DND-41 (cell line): Measurements from ENCODE around the gene MIX23.

Source experiments
- ATAC-seq: fragments of 200-7000 bp; cut with Tn5 transposase; 3 replicates; pipeline ENCODE4 v1.9.1; 2021; ENCODE audit warnings: low read depth; ENCODE audit not compliant: insufficient read depth
- DNase-seq: peaks from one replicate; pipeline ENCODE4 v3.0.0-alpha.2; 2020
- H2AFZ ChIP-seq: 2 replicates; pipeline ENCODE4 v1.6.0; 2012; ENCODE audit warnings: low read depth, low read length
- H3K27ac ChIP-seq: 2 replicates; pipeline ENCODE4 v1.5.1; 2012; ENCODE audit warnings: low read length, inconsistent platforms
- H3K27me3 ChIP-seq: fragments of 200-600 bp; sonication (generic); 2 replicates; pipeline ENCODE4 v1.6.0; 2012; ENCODE audit warnings: low read length, mild to moderate bottlenecking, inconsistent platforms; ENCODE audit not compliant: insufficient read depth, poor library complexity
- H3K36me3 ChIP-seq: 2 replicates; pipeline ENCODE4 v1.5.1; 2012; ENCODE audit warnings: low read length, inconsistent platforms; ENCODE audit not compliant: insufficient read depth
- H3K4me1 ChIP-seq: 2 replicates; pipeline ENCODE4 v1.5.1; 2012; ENCODE audit warnings: mild to moderate bottlenecking, low read length; ENCODE audit not compliant: insufficient read depth
- H3K4me2 ChIP-seq: 2 replicates; pipeline ENCODE4 v1.6.0; 2012; ENCODE audit warnings: mild to moderate bottlenecking, moderate library complexity, low read length, inconsistent platforms; ENCODE audit not compliant: insufficient read depth
- H3K4me3 ChIP-seq, 2 experiments: fragments of 200-600 bp in 1 of 2; shearing (Covaris generic) in 1 of 2; 2 replicates each; pipeline ENCODE4 v1.5.1; 2012 to 2016; ENCODE audit warnings: inconsistent platforms in 2 of 2, low read length in 2 of 2, mild to moderate bottlenecking in 2 of 2, low read depth in 1 of 2, moderate library complexity in 1 of 2
- H3K79me2 ChIP-seq: 2 replicates; pipeline ENCODE4 v1.6.0; 2012; ENCODE audit warnings: low read length, inconsistent platforms; ENCODE audit not compliant: insufficient read depth
- H3K9ac ChIP-seq: 2 replicates; pipeline ENCODE4 v1.6.0; 2012; ENCODE audit warnings: low read depth, mild to moderate bottlenecking, inconsistent platforms, low read length, moderate library complexity
- H3K9me3 ChIP-seq: 2 replicates; pipeline ENCODE4 v1.5.1; 2012; ENCODE audit warnings: low read length, moderate library complexity, mild to moderate bottlenecking, inconsistent platforms; ENCODE audit not compliant: insufficient read depth, severe bottlenecking
- H4K20me1 ChIP-seq: 2 replicates; pipeline ENCODE4 v1.6.0; 2012; ENCODE audit warnings: low read length; ENCODE audit not compliant: insufficient read depth
- EZH2 ChIP-seq: IDR thresholded peaks from 3 replicates; pipeline ENCODE4 v1.6.1; 2012; ENCODE audit warnings: borderline replicate concordance, low read depth, mild to moderate bottlenecking, moderate library complexity, low read length, inconsistent platforms; ENCODE audit not compliant: severe bottlenecking
- TF ChIP-seq, protein P1 (sequence below): IDR thresholded peaks from 2 replicates; pipeline ENCODE4 v1.5.1; 2012; ENCODE audit warnings: borderline replicate concordance, low read length, moderate library complexity, mild to moderate bottlenecking; ENCODE audit not compliant: poor library complexity, severe bottlenecking; ENCODE audit errors: extremely low read depth

Gene MIX23

DNA sequence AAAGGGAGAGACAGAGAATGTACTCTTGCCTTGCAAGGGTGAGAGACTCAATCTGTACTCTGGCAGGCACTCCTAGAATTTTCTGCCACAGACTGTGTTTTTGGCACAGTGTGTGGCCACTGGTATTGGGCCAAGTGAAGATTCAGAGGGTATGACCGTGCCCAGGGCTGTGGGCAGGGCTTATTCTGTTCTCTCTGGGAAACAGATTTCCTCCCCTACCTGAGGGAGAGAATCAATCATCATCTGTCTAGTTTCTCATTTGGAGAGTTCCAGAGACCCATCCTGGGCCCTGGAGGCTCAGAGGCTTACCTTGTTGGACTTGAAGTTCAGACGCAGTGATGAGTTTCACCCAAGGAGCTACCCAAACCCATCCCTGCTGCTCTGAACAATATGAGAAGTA is 29.8 kb downstream of the MIX23 start:
- Histone ChIP-seq H4K20me1 (no peaks in the 10 kb centered on the region), H3K9me3 (no peaks in the 10 kb centered on the region), H3K27me3 (no peaks in the 10 kb centered on the region), H3K4me2 (no peak overlapping the region), H3K79me2 (no peaks in the 10 kb centered on the region), H3K36me3 (peaks cover 1% of the 10 kb centered on the region; the same call in 1 of the 2 replicates), H3K27ac (no peak overlapping the region), H2AFZ (no peak overlapping the region), H3K4me3 (no peak overlapping the region), H3K4me1 (no peaks in the 10 kb centered on the region), H3K9ac (no peak overlapping the region)
- ATAC-seq = no peak
- DNase-seq = no peak
- TF ChIP-seq, protein P1, sequence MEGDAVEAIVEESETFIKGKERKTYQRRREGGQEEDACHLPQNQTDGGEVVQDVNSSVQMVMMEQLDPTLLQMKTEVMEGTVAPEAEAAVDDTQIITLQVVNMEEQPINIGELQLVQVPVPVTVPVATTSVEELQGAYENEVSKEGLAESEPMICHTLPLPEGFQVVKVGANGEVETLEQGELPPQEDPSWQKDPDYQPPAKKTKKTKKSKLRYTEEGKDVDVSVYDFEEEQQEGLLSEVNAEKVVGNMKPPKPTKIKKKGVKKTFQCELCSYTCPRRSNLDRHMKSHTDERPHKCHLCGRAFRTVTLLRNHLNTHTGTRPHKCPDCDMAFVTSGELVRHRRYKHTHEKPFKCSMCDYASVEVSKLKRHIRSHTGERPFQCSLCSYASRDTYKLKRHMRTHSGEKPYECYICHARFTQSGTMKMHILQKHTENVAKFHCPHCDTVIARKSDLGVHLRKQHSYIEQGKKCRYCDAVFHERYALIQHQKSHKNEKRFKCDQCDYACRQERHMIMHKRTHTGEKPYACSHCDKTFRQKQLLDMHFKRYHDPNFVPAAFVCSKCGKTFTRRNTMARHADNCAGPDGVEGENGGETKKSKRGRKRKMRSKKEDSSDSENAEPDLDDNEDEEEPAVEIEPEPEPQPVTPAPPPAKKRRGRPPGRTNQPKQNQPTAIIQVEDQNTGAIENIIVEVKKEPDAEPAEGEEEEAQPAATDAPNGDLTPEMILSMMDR = no peak
- TF ChIP-seq EZH2 = no peak

DNA sequence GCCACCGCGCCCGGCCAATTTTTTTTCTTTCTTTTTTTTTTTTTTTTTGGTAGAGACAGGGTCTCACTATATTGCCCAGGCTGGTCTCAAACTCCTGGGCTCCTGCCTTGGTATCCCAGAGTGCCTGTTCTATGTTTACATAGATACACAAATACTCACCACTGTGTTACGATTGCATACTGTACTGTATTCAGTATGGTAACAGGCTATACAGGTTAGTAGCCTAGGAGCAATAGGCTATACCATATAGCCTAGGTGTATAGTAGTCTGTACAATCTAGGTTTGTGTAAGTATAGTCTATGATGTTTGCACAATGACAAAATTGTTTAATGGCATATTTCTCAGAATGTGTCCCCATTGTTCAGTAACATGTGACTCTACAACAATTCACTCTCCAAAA is 31.4 kb downstream of the MIX23 start:
- no peak overlapping the region for H2AFZ ChIP-seq
- no peak for TF ChIP-seq EZH2
- TF ChIP-seq, protein P1 = no peak
- H3K27me3 ChIP-seq = no peaks in the 10 kb centered on the region
- no peak overlapping the region for H3K4me3 ChIP-seq
- no peak for DNase-seq
- no peaks in the 10 kb centered on the region for H3K4me1 ChIP-seq
- H3K4me2 ChIP-seq = no peak overlapping the region
- no peak for ATAC-seq
- no peaks in the 10 kb centered on the region for H3K79me2 ChIP-seq
- no peak overlapping the region for H3K9ac ChIP-seq
- no peaks in the 10 kb centered on the region for H3K9me3 ChIP-seq
- no peaks in the 10 kb centered on the region for H4K20me1 ChIP-seq
- H3K36me3 ChIP-seq = no peaks in the 10 kb centered on the region
- H3K27ac ChIP-seq = no peak overlapping the region

DNA sequence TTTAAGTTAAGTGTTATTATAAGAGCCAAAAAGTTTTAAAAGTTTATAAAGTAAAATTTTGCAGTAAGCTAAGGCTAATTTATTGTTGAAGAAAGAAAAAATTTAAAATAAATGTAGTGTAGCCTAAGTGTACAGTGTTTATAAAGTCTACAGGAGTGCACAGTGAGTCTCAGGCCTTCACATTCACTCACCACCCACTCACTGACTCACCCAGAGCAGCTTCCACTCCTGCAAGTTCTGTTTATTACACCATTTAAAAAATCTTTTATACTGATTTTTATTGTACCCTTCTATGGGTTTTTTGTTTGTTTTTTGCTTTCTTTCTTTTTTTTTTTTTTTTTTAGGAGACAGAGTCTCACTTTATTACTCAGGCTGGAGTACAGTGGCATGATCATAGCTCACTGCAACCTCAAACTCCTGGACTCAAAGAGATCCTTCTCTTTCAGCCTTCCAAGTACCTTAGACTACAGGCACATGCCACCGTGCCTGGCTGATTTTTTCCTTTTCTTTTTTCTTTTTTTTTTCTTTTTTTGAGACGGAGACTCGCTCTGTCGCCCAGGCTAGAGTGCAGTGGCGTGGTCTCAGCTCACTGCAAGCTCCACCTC is 32.1 kb downstream of the MIX23 start:
- TF ChIP-seq, protein P1 = no peak
- TF ChIP-seq EZH2 = no peak
- Histone ChIP-seq H3K36me3 (no peaks in the 10 kb centered on the region), H3K4me2 (no peak overlapping the region), H3K9me3 (no peaks in the 10 kb centered on the region), H3K27me3 (no peaks in the 10 kb centered on the region), H3K27ac (no peak overlapping the region), H3K4me1 (no peaks in the 10 kb centered on the region), H3K4me3 (no peak overlapping the region), H4K20me1 (no peaks in the 10 kb centered on the region), H2AFZ (no peak overlapping the region), H3K79me2 (no peaks in the 10 kb centered on the region), H3K9ac (no peak overlapping the region)
- ATAC-seq = no peak
- DNase-seq = no peak

DNA sequence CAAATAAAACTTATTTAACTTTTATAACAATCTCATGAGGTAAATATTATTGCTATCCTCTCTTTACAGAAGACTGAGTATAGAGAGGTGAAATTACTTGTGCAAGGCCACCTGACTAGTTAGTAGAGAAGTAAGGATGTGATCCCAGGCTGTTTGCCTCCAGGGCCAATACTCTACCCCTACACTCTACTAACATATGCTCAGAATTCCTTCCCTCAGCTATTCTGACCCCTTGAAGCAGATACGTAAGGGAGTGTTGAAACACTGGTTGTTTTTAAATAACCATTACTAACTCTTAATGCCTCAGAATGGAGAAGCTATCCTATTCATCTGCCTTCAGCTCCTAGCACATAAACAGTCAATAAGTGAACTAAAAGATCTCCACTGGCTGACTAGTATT is 33.9 kb downstream of the MIX23 start:
- no peak for DNase-seq
- H3K79me2 ChIP-seq = no peaks in the 10 kb centered on the region
- H3K9me3 ChIP-seq = no peaks in the 10 kb centered on the region
- H4K20me1 ChIP-seq = no peaks in the 10 kb centered on the region
- no peaks in the 10 kb centered on the region for H3K36me3 ChIP-seq
- H3K4me1 ChIP-seq = no peaks in the 10 kb centered on the region
- H3K4me2 ChIP-seq = no peak overlapping the region
- H3K9ac ChIP-seq = no peak overlapping the region
- no peak overlapping the region for H2AFZ ChIP-seq
- no peaks in the 10 kb centered on the region for H3K27me3 ChIP-seq
- no peak overlapping the region for H3K27ac ChIP-seq
- no peak overlapping the region for H3K4me3 ChIP-seq
- no peak for ATAC-seq
- no peak for TF ChIP-seq EZH2
- TF ChIP-seq, protein P1 = no peak
